Thoracic aorta (tissue), 2 donors: Measurements from ENCODE around the gene ST6GALNAC3. TPM values are rescaled to one million over a fixed set of nuclear protein-coding genes. Genes with fewer than 3 reads are reported as not detected.
A peak's percentile ranks its signal among the peaks of the same experiment; 100 is the strongest.

ENCODE experiments used
- ATAC-seq: fragments of 150-250 bp; one replicate; pipeline ENCODE4 v1.8.0; 2017; ENCODE audit warnings: low read depth; ENCODE audit not compliant: insufficient number of reproducible peaks, low FRiP score
- DNase-seq: peaks from one replicate; pipeline ENCODE4 v3.0.0-alpha.2; 2020; ENCODE audit warnings: low spot score
- H3K27ac ChIP-seq, 2 donors: fragments of 200-600 bp; sonication (generic); 1 replicate in 1 of 2; 2 replicates in 1 of 2; pipeline ENCODE4 v1.5.1; 2016; ENCODE audit warnings: mild to moderate bottlenecking in 2 of 2, moderate library complexity in 2 of 2
- H3K27me3 ChIP-seq: fragments of 200-600 bp; sonication (generic); replicated peaks from 2 replicates; pipeline ENCODE4 v1.6.0; 2016; ENCODE audit warnings: mild to moderate bottlenecking; ENCODE audit not compliant: insufficient read depth
- H3K36me3 ChIP-seq: fragments of 200-600 bp; sonication (generic); one replicate; pipeline ENCODE4 v1.5.1; 2016
- H3K4me1 ChIP-seq, 2 donors: fragments of 200-600 bp; sonication (generic); 1 replicate in 1 of 2; 2 replicates in 1 of 2; pipeline versions ENCODE4 v1.5.1 to v1.6.0; 2016; ENCODE audit warnings: low read depth in 2 of 2, mild to moderate bottlenecking in 1 of 2; ENCODE audit not compliant: control insufficient read depth in 1 of 2
- H3K4me3 ChIP-seq: fragments of 200-600 bp; sonication (generic); 2 replicates; pipeline ENCODE4 v1.5.1; 2016; ENCODE audit warnings: mild to moderate bottlenecking
- H3K9me3 ChIP-seq: fragments of 200-600 bp; sonication (generic); 2 replicates; pipeline ENCODE4 v1.5.1; 2016
- CTCF ChIP-seq: fragments of 200-600 bp; sonication (generic); IDR thresholded peaks from one replicate; pipeline ENCODE4 v1.5.1; 2019; ENCODE audit warnings: antibody characterized with exemption
- total RNA-seq, 2 donors: library from RNA; depleted of rRNA; stranded (reverse); fragments of >200 nt; gene quantifications; one replicate each; pipeline versions ENCODE4 v1.1.0 to v1.2.3, GENCODE V29; 2016

The ST6GALNAC3 gene
- total RNA-seq, 2 donors from 2014 or later = 1.4 to 9.5 TPM

- H3K4me1 ChIP-seq = peaks cover 6 to 18% of the 10 kb centered on the region in 2 donors
- H3K27me3 ChIP-seq = no peaks in the 10 kb centered on the region
- TF ChIP-seq CTCF = no peak
- H3K36me3 ChIP-seq = no peaks in the 10 kb centered on the region
- no peak overlapping the region for H3K27ac ChIP-seq
- no peak for ATAC-seq
- H3K9me3 ChIP-seq = no peaks in the 10 kb centered on the region
- no peak for DNase-seq
- H3K4me3 ChIP-seq = no peak overlapping the region
Observed at GRCh38 chr1:76070538-76070937, 4.0 kb upstream of the ST6GALNAC3 start.

GRCh38 chr1:76073481-76073880 lies 1.1 kb upstream of the ST6GALNAC3 start:
- DNase-seq (no peak), ATAC-seq (no peak)
- no peaks in the 10 kb centered on the region for H3K36me3 ChIP-seq
- H3K9me3 ChIP-seq = no peaks in the 10 kb centered on the region
- H3K4me3 ChIP-seq = no peak overlapping the region
- no peak for TF ChIP-seq CTCF
- H3K27me3 ChIP-seq = no peaks in the 10 kb centered on the region
- no peak overlapping the region for H3K27ac ChIP-seq
- peaks cover 6 to 15% of the 10 kb centered on the region in 2 donors for H3K4me1 ChIP-seq

- H3K4me1 ChIP-seq = peaks cover 6 to 9% of the 10 kb centered on the region in 2 donors
- H3K4me3 ChIP-seq = peak overlapping the region; percentile 89
- H3K27me3 ChIP-seq = no peaks in the 10 kb centered on the region
- ATAC-seq (no peak), DNase-seq (no peak)
- no peaks in the 10 kb centered on the region for H3K9me3 ChIP-seq
- H3K36me3 ChIP-seq = no peaks in the 10 kb centered on the region
- H3K27ac ChIP-seq = peak overlapping the region; percentile 14 to 56
- TF ChIP-seq CTCF = no peak
Observed at GRCh38 chr1:76075188-76075489, 593 bp downstream of the ST6GALNAC3 start.

GRCh38 chr1:76075877-76076276 lies 1.3 kb downstream of the ST6GALNAC3 start:
- Histone ChIP-seq H3K36me3 (no peaks in the 10 kb centered on the region), H3K4me1 (peaks cover 6 to 9% of the 10 kb centered on the region in 2 donors), H3K4me3 (peak overlapping the region; percentile 89), H3K27ac (peak overlapping the region in 1 of 2 donors; percentile 56), H3K9me3 (no peaks in the 10 kb centered on the region), H3K27me3 (no peaks in the 10 kb centered on the region)
- TF ChIP-seq CTCF = no peak
- DNase-seq (no peak), ATAC-seq (no peak)

GRCh38 chr1:76079475-76080227 lies 5.1 kb downstream of the ST6GALNAC3 start:
- ATAC-seq (no peak), DNase-seq (no peak)
- H3K4me3 ChIP-seq = no peak overlapping the region
- H3K9me3 ChIP-seq = no peaks in the 10 kb centered on the region
- peaks cover 6 to 9% of the 10 kb centered on the region in 2 donors for H3K4me1 ChIP-seq
- TF ChIP-seq CTCF = no peak
- no peaks in the 10 kb centered on the region for H3K27me3 ChIP-seq
- no peaks in the 10 kb centered on the region for H3K36me3 ChIP-seq
- no peak overlapping the region for H3K27ac ChIP-seq
